WTC11 (cell line): ENCODE data around the gene FXYD7. TPM values are rescaled to one million over a fixed set of nuclear protein-coding genes. Genes with fewer than 3 reads are reported as not detected.

Experiments used
- ATAC-seq: fragments of 200-7000 bp; cut with Tn5 transposase; 2 replicates; pipeline ENCODE4 v1.10.0; 2021; ENCODE audit warnings: mild to moderate bottlenecking, moderate library complexity
- CTCF ChIA-PET: fragments of 300-600 bp; sonication (Branson Sonifier 250); formaldehyde crosslinking; loops from one replicate; lab custom pipeline; 2021; ENCODE audit warnings: antibody characterized with exemption; lab: Charles Lee
- POLR2A ChIA-PET: fragments of 350-600 bp; sonication (Branson Sonifier 250); formaldehyde crosslinking; loops from one replicate; lab custom pipeline; 2021; ENCODE audit warnings: antibody characterized with exemption; lab: Charles Lee
- DNase-seq: peaks from one replicate; pipeline ENCODE4 v3.0.0; 2021; ENCODE audit warnings: low spot score
- H3K27ac Mint-ChIP-seq: 2 replicates; pipeline ENCODE4 v1.8.0; 2021; ENCODE audit warnings: mixed read lengths
- H3K27me3 Mint-ChIP-seq: 2 replicates; pipeline ENCODE4 v1.8.0; 2021; ENCODE audit warnings: low read depth, mild to moderate bottlenecking, moderate library complexity, mixed read lengths
- H3K36me3 Mint-ChIP-seq: 2 replicates; pipeline ENCODE4 v1.8.0; 2021; ENCODE audit warnings: mixed read lengths
- H3K4me1 Mint-ChIP-seq: 2 replicates; pipeline ENCODE4 v1.8.0; 2022; ENCODE audit warnings: mixed read lengths
- H3K4me3 Mint-ChIP-seq: 2 replicates; pipeline ENCODE4 v1.8.0; 2021; ENCODE audit warnings: mild to moderate bottlenecking, moderate library complexity, mixed read lengths
- H3K9me3 Mint-ChIP-seq: 2 replicates; pipeline ENCODE4 v1.8.0; 2021; ENCODE audit warnings: mixed read lengths
- CBFB ChIP-seq: sonication (generic); formaldehyde crosslinking; IDR thresholded peaks from 2 replicates; pipeline ENCODE4 v1.8.1; 2022; ENCODE audit warnings: mild to moderate bottlenecking, low read depth, missing genetic modification reagents
- KAT7 ChIP-seq: sonication (generic); formaldehyde crosslinking; IDR thresholded peaks from 2 replicates; pipeline ENCODE4 v1.8.1; 2023; ENCODE audit warnings: missing genetic modification reagents, mild to moderate bottlenecking, borderline replicate concordance
- NFYB ChIP-seq: sonication (generic); formaldehyde crosslinking; conservative IDR thresholded peaks from 2 replicates; pipeline ENCODE4 v1.8.0; 2022; ENCODE audit warnings: low read depth, missing genetic modification reagents
- NR1H2 ChIP-seq: sonication (generic); formaldehyde crosslinking; IDR thresholded peaks from 2 replicates; pipeline ENCODE4 v1.9.0; 2021; ENCODE audit warnings: mild to moderate bottlenecking, moderate library complexity, missing genetic modification reagents
- NR3C1 ChIP-seq: sonication (generic); formaldehyde crosslinking; conservative IDR thresholded peaks from 2 replicates; pipeline ENCODE4 v1.8.1; 2023; ENCODE audit warnings: low read depth, mild to moderate bottlenecking, missing genetic modification reagents
- OVOL2 ChIP-seq: fragments of 250-450 bp; sonication (Bioruptor Pico); IDR thresholded peaks from 2 replicates; pipeline ENCODE4 v1.9.0; 2021; ENCODE audit warnings: mild to moderate bottlenecking, borderline replicate concordance
- RELA ChIP-seq: sonication (generic); formaldehyde crosslinking; IDR thresholded peaks from 2 replicates; pipeline ENCODE4 v1.8.1; 2022; ENCODE audit warnings: missing genetic modification reagents, mild to moderate bottlenecking, borderline replicate concordance
- TCF7 ChIP-seq: sonication (generic); formaldehyde crosslinking; IDR thresholded peaks from 2 replicates; pipeline ENCODE4 v1.8.0; 2022; ENCODE audit warnings: mild to moderate bottlenecking, low read depth, missing genetic modification reagents, moderate library complexity
- TP53 ChIP-seq: sonication (generic); formaldehyde crosslinking; IDR thresholded peaks from 2 replicates; pipeline ENCODE4 v1.8.1; 2023; ENCODE audit warnings: mild to moderate bottlenecking, missing genetic modification reagents
- ZNF138 ChIP-seq: sonication (generic); formaldehyde crosslinking; conservative IDR thresholded peaks from 2 replicates; pipeline ENCODE4 v1.8.1; 2022; ENCODE audit warnings: mild to moderate bottlenecking, moderate library complexity, missing genetic modification reagents
- total RNA-seq: library from RNA; stranded (reverse); gene quantifications from 3 replicates; pipeline ENCODE4 v1.2.3, GENCODE V29; 2021
- TF ChIP-seq, protein P1 (sequence below): sonication (generic); formaldehyde crosslinking; IDR thresholded peaks from 2 replicates; pipeline ENCODE4 v1.8.1; 2022; ENCODE audit warnings: mild to moderate bottlenecking, missing genetic modification reagents, moderate library complexity, borderline replicate concordance
- TF ChIP-seq, protein P2 (sequence below): sonication (generic); formaldehyde crosslinking; IDR thresholded peaks from 2 replicates; pipeline ENCODE4 v1.8.1; 2022; ENCODE audit warnings: low read depth, missing genetic modification reagents, borderline replicate concordance
- TF ChIP-seq, protein P3 (sequence below): sonication (generic); formaldehyde crosslinking; IDR thresholded peaks from 2 replicates; pipeline ENCODE4 v1.8.0; 2023; ENCODE audit warnings: missing genetic modification reagents
- TF ChIP-seq, protein P4 (sequence below): fragments of 250-450 bp; sonication (Bioruptor Pico); IDR thresholded peaks from 2 replicates; pipeline ENCODE4 v1.9.0; 2021; ENCODE audit warnings: moderate library complexity, mild to moderate bottlenecking, inconsistent platforms, borderline replicate concordance
- TF ChIP-seq, protein P5 (sequence below): sonication (generic); formaldehyde crosslinking; IDR thresholded peaks from 2 replicates; pipeline ENCODE4 v1.8.1; 2023; ENCODE audit warnings: mild to moderate bottlenecking, missing genetic modification reagents
- TF ChIP-seq, protein P6 (sequence below): sonication (generic); formaldehyde crosslinking; IDR thresholded peaks from 2 replicates; pipeline ENCODE4 v1.8.0; 2023; ENCODE audit warnings: mild to moderate bottlenecking, missing genetic modification reagents
- TF ChIP-seq, protein P7 (sequence below): fragments of 250-450 bp; sonication (Bioruptor Pico); IDR thresholded peaks from 2 replicates; pipeline ENCODE4 v1.9.0; 2021; ENCODE audit warnings: mild to moderate bottlenecking
- TF ChIP-seq, protein P8 (sequence below): sonication (generic); formaldehyde crosslinking; IDR thresholded peaks from 2 replicates; pipeline ENCODE4 v1.8.1; 2023; ENCODE audit warnings: mild to moderate bottlenecking, missing genetic modification reagents, moderate library complexity

The FXYD7 gene
- total RNA-seq, 1 experiment from 2014 or later, result 16.7 TPM

DNA sequence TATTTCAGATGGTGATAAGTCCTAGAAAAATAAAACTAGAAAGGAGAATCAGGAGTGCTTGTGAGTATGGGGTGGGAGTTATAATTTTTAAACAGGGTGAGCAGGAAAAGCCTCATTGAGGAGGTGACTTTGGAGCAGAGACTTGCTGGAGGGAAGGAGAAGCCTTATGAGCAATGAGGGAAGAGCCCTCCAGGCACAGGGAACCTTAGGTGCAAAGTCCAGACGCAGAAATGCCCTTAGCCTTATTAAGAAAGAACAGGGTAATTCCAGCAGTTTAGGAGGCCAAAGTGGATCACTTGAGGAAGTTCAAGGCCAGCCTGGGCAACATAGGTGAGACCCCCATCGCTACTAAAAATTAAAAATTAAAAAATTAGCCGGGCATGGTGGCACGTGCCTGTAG lies 48.4 kb upstream of the FXYD7 start (continued):
- TF ChIP-seq TP53 (CRISPR knock-in tag) (no peak), ZNF138 (CRISPR knock-in tag) (no peak), NFYB (CRISPR knock-in tag) (no peak)
- TF ChIP-seq, protein P1, sequence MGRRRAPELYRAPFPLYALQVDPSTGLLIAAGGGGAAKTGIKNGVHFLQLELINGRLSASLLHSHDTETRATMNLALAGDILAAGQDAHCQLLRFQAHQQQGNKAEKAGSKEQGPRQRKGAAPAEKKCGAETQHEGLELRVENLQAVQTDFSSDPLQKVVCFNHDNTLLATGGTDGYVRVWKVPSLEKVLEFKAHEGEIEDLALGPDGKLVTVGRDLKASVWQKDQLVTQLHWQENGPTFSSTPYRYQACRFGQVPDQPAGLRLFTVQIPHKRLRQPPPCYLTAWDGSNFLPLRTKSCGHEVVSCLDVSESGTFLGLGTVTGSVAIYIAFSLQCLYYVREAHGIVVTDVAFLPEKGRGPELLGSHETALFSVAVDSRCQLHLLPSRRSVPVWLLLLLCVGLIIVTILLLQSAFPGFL, result no peak
- TF ChIP-seq, protein P2, sequence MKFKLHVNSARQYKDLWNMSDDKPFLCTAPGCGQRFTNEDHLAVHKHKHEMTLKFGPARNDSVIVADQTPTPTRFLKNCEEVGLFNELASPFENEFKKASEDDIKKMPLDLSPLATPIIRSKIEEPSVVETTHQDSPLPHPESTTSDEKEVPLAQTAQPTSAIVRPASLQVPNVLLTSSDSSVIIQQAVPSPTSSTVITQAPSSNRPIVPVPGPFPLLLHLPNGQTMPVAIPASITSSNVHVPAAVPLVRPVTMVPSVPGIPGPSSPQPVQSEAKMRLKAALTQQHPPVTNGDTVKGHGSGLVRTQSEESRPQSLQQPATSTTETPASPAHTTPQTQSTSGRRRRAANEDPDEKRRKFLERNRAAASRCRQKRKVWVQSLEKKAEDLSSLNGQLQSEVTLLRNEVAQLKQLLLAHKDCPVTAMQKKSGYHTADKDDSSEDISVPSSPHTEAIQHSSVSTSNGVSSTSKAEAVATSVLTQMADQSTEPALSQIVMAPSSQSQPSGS (CRISPR knock-in tag), result no peak
- TF ChIP-seq, protein P3, sequence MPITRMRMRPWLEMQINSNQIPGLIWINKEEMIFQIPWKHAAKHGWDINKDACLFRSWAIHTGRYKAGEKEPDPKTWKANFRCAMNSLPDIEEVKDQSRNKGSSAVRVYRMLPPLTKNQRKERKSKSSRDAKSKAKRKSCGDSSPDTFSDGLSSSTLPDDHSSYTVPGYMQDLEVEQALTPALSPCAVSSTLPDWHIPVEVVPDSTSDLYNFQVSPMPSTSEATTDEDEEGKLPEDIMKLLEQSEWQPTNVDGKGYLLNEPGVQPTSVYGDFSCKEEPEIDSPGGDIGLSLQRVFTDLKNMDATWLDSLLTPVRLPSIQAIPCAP (CRISPR knock-in tag), result no peak
- TF ChIP-seq, protein P4, sequence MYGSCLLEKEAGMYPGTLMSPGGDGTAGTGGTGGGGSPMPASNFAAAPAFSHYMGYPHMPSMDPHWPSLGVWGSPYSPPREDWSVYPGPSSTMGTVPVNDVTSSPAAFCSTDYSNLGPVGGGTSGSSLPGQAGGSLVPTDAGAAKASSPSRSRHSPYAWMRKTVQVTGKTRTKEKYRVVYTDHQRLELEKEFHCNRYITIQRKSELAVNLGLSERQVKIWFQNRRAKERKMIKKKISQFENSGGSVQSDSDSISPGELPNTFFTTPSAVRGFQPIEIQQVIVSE, result no peak

DNA sequence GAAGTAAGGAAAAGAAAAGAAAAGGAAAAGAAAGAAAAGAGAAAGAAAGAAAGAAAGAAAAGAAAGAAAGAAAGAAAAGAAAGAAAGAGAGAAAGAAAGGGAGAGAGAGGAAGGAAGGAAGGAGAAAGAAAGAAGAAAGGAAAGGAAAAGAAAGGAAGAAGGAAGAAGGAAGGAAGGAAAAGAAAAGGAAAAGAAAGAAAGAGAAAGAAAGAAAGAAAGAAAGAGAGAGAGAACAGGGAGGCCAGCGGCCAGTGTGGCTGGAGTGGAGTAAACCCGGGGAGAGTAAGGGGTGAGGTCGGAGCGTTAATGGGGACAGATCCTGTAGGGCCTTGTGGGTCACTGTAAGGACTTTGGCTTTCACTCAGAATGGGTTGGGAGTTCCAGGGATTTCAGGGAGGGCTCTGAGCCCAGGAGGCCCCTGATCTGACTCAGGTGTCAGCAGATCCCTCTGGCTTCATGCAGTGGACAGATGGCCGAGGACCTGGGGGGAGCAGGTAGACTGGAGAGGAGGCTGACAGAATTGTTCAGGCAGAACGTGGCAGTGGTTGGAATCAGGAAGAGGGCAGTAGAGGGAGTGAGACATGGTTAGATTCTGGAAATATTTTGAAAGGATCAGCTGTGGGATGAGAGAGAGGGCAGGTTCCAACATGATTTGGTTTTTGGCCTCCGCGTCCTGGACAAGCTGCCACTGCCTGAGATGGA lies 47.2 kb upstream of the FXYD7 start:
- DNase-seq, result no peak
- Mint-ChIP-seq H3K4me3 (no peak overlapping the region), H3K4me1 (peaks cover 18% of the 10 kb centered on the region), H3K9me3 (no peaks in the 10 kb centered on the region), H3K27ac (no peak overlapping the region), H3K27me3 (no peaks in the 10 kb centered on the region), H3K36me3 (no peaks in the 10 kb centered on the region)
- CTCF ChIA-PET, result interaction anchor here (0.6 to 3.0 kb wide), 6 partner anchors 19 to 348 kb away, joined by 3 to 12 read pairs (median 6); no protein-coding TSS in a partner anchor
- POLR2A ChIA-PET, result no interaction called here
- TF ChIP-seq, protein P5, sequence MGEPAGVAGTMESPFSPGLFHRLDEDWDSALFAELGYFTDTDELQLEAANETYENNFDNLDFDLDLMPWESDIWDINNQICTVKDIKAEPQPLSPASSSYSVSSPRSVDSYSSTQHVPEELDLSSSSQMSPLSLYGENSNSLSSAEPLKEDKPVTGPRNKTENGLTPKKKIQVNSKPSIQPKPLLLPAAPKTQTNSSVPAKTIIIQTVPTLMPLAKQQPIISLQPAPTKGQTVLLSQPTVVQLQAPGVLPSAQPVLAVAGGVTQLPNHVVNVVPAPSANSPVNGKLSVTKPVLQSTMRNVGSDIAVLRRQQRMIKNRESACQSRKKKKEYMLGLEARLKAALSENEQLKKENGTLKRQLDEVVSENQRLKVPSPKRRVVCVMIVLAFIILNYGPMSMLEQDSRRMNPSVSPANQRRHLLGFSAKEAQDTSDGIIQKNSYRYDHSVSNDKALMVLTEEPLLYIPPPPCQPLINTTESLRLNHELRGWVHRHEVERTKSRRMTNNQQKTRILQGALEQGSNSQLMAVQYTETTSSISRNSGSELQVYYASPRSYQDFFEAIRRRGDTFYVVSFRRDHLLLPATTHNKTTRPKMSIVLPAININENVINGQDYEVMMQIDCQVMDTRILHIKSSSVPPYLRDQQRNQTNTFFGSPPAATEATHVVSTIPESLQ, result no peak
- no peak for TF ChIP-seq OVOL2 (CRISPR knock-in tag)
- TF ChIP-seq, protein P6, sequence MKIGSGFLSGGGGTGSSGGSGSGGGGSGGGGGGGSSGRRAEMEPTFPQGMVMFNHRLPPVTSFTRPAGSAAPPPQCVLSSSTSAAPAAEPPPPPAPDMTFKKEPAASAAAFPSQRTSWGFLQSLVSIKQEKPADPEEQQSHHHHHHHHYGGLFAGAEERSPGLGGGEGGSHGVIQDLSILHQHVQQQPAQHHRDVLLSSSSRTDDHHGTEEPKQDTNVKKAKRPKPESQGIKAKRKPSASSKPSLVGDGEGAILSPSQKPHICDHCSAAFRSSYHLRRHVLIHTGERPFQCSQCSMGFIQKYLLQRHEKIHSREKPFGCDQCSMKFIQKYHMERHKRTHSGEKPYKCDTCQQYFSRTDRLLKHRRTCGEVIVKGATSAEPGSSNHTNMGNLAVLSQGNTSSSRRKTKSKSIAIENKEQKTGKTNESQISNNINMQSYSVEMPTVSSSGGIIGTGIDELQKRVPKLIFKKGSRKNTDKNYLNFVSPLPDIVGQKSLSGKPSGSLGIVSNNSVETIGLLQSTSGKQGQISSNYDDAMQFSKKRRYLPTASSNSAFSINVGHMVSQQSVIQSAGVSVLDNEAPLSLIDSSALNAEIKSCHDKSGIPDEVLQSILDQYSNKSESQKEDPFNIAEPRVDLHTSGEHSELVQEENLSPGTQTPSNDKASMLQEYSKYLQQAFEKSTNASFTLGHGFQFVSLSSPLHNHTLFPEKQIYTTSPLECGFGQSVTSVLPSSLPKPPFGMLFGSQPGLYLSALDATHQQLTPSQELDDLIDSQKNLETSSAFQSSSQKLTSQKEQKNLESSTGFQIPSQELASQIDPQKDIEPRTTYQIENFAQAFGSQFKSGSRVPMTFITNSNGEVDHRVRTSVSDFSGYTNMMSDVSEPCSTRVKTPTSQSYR (CRISPR knock-in tag), result no peak
- TF ChIP-seq RELA (CRISPR knock-in tag), result no peak
- TF ChIP-seq TCF7 (CRISPR knock-in tag), result no peak
- TF ChIP-seq, protein P7, sequence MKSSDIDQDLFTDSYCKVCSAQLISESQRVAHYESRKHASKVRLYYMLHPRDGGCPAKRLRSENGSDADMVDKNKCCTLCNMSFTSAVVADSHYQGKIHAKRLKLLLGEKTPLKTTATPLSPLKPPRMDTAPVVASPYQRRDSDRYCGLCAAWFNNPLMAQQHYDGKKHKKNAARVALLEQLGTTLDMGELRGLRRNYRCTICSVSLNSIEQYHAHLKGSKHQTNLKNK, result no peak
- no peak for TF ChIP-seq KAT7 (CRISPR knock-in tag)
- TF ChIP-seq CBFB, result no peak
- TF ChIP-seq NFYB (CRISPR knock-in tag), result no peak
- TF ChIP-seq NR1H2, result no peak
- TF ChIP-seq NR3C1, result no peak
- TF ChIP-seq, protein P8, sequence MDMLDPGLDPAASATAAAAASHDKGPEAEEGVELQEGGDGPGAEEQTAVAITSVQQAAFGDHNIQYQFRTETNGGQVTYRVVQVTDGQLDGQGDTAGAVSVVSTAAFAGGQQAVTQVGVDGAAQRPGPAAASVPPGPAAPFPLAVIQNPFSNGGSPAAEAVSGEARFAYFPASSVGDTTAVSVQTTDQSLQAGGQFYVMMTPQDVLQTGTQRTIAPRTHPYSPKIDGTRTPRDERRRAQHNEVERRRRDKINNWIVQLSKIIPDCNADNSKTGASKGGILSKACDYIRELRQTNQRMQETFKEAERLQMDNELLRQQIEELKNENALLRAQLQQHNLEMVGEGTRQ (CRISPR knock-in tag), result no peak
- TF ChIP-seq, all 79 proteins: peak for 0
- no peak for ATAC-seq
